OCI-LY7 (cell line): Measurements from ENCODE around the gene ANLN. TPM values are rescaled to one million over a fixed set of nuclear protein-coding genes. Genes with fewer than 3 reads are reported as not detected.

ENCODE experiments used
- BruUV-seq: library from RNA; stranded (reverse); fragments of 400-500 nt; replicated peaks from 2 replicates; lab custom pipeline; 2021; lab: Mats Ljungman, UMichigan
- CTCF ChIA-PET: fragments of 300-600 bp; sonication (Branson Sonifier 250); formaldehyde crosslinking; loops from one replicate; lab custom pipeline; 2022; ENCODE audit warnings: antibody characterized with exemption; ENCODE audit not compliant: unreplicated experiment; lab: Charles Lee
- POLR2A ChIA-PET: fragments of 300-600 bp; sonication (Branson Sonifier 250); formaldehyde crosslinking; loops from one replicate; lab custom pipeline; 2022; ENCODE audit warnings: antibody characterized with exemption; lab: Charles Lee
- DNase-seq: peaks from one replicate; pipeline ENCODE4 v3.0.0-alpha.2; 2015; ENCODE audit warnings: low spot score
- H2AFZ ChIP-seq: fragments of 200-600 bp; sonication (generic), shearing (Covaris generic); 2 replicates; pipeline ENCODE4 v1.6.1; 2014; ENCODE audit warnings: mild to moderate bottlenecking, antibody characterized with exemption, low read length, moderate library complexity
- H3K27ac ChIP-seq: fragments of 200-600 bp; sonication (generic); 2 replicates; pipeline ENCODE4 v1.5.1; 2014; ENCODE audit warnings: mixed run types, low read depth, mild to moderate bottlenecking, moderate library complexity, low read length, inconsistent platforms; ENCODE audit not compliant: poor library complexity, severe bottlenecking
- H3K36me3 ChIP-seq: fragments of 200-600 bp; sonication (generic); 2 replicates; pipeline ENCODE4 v1.6.1; 2014; ENCODE audit warnings: mild to moderate bottlenecking, antibody characterized with exemption, low read length, moderate library complexity, mixed read lengths; ENCODE audit not compliant: insufficient read depth
- H3K4me1 ChIP-seq: fragments of 200-600 bp; sonication (generic); 2 replicates; pipeline ENCODE4 v1.5.1; 2014; ENCODE audit warnings: mild to moderate bottlenecking, low read length; ENCODE audit not compliant: insufficient read depth, poor library complexity, severe bottlenecking
- H3K4me2 ChIP-seq: fragments of 200-600 bp; sonication (generic); 2 replicates; pipeline ENCODE4 v1.6.1; 2014; ENCODE audit warnings: mild to moderate bottlenecking, low read length
- H3K4me3 ChIP-seq: fragments of 200-600 bp; sonication (generic); 2 replicates; pipeline ENCODE4 v1.5.1; 2014; ENCODE audit warnings: mild to moderate bottlenecking, low read depth, low read length; ENCODE audit not compliant: poor library complexity, severe bottlenecking
- H3K79me2 ChIP-seq: fragments of 200-600 bp; sonication (generic); 2 replicates; pipeline ENCODE4 v1.6.1; 2016; ENCODE audit warnings: low read depth, mild to moderate bottlenecking, low read length, moderate library complexity, mixed read lengths; ENCODE audit not compliant: insufficient read depth
- H3K9me2 ChIP-seq: fragments of 200-600 bp; sonication (generic); 2 replicates; pipeline ENCODE4 v1.6.1; 2016; ENCODE audit warnings: mild to moderate bottlenecking, low read length, mixed read lengths; ENCODE audit not compliant: insufficient read depth
- H3K9me3 ChIP-seq: fragments of 200-600 bp; sonication (generic); 2 replicates; pipeline ENCODE4 v1.6.1; 2014; ENCODE audit warnings: mild to moderate bottlenecking, mixed run types, low read length, mixed read lengths
- H4K20me1 ChIP-seq: fragments of 200-600 bp; sonication (generic); 2 replicates; pipeline ENCODE4 v1.6.1; 2014; ENCODE audit warnings: mild to moderate bottlenecking, antibody characterized with exemption, low read length, moderate library complexity, mixed read lengths; ENCODE audit not compliant: insufficient read depth
- EZH2phosphoT487 ChIP-seq: fragments of 200-600 bp; sonication (generic); IDR thresholded peaks from 2 replicates; pipeline ENCODE4 v1.6.1; 2018; ENCODE audit warnings: low read depth, borderline replicate concordance, mild to moderate bottlenecking, mixed run types, antibody characterized with exemption, low read length, moderate library complexity, mixed read lengths
- intact Hi-C: fragments of 100-400 bp; cut with micrococcal nuclease; formaldehyde crosslinking; loops from one replicate; pipeline ENCODE4 v1.10.0; 2022; ENCODE audit not compliant: unreplicated experiment
- total RNA-seq, 2 experiments: library from RNA; depleted of rRNA in 1 of 2; stranded (reverse); fragments of >200 nt in 1 of 2; shearing (Covaris generic) in 1 of 2; gene quantifications; 2 replicates each; pipeline ENCODE4 v1.2.3, GENCODE V29; 2014 to 2022
- TF ChIP-seq, protein P1 (sequence below): fragments of 200-600 bp; sonication (generic); conservative IDR thresholded peaks from 2 replicates; pipeline ENCODE4 v1.5.1; 2014; ENCODE audit warnings: mild to moderate bottlenecking, antibody characterized with exemption, low read length, moderate library complexity, mixed read lengths

The ANLN gene
- total RNA-seq, 2 experiments from 2014 or later, result 56.5 to 71.0 TPM

DNA sequence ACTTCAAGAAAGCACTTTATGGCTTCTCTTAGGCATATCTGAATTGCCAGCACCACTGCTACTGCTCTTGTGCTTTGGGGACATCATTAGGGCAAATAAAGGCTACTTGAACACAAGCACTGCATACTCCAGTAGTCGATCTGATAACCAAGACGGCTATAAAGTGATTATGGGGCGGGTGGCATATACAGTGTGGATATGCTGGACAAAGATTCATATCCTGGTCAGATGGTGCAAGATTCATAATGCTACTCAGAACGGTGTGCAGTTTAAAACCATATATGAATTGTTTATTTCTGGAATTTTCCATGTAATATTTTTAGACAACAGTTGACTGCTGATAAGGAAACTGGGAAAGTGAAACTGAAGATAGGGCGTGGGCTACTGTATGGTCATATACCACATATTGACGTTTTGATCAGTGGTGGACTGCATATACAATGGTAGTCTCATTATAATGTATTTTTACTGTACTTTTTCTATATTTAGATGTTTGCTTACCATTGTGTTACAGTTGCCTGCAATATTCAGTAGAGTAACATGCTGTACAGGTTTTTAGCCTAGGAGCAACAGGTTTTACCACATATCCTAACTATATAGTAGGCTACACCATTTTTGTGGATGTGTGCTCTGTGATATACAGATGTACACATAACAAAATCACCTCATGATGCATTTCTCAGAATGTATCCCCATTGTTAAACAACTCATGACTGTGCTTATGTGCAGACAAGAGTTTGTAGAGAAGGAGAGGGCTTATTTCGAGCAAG, 15.2 kb downstream of the ANLN start:
- Histone ChIP-seq H2AFZ (no peak overlapping the region), H3K27ac (no peak overlapping the region), H3K4me2 (no peak overlapping the region), H3K79me2 (peaks cover 35% of the 10 kb centered on the region; the same call in 1 of the 2 replicates), H3K4me1 (no peaks in the 10 kb centered on the region), H3K9me3 (no peaks in the 10 kb centered on the region), H3K9me2 (no peaks in the 10 kb centered on the region), H4K20me1 (0 out of 2 replicates have a peak, but pooled peaks cover 10% of the 10 kb centered on the region), H3K4me3 (no peak overlapping the region), H3K36me3 (peaks cover 98% of the 10 kb centered on the region)
- BruUV-seq, result no TSS peak
- intact Hi-C loops, result no loop called here
- DNase-seq, result no peak
- TF ChIP-seq, protein P1, sequence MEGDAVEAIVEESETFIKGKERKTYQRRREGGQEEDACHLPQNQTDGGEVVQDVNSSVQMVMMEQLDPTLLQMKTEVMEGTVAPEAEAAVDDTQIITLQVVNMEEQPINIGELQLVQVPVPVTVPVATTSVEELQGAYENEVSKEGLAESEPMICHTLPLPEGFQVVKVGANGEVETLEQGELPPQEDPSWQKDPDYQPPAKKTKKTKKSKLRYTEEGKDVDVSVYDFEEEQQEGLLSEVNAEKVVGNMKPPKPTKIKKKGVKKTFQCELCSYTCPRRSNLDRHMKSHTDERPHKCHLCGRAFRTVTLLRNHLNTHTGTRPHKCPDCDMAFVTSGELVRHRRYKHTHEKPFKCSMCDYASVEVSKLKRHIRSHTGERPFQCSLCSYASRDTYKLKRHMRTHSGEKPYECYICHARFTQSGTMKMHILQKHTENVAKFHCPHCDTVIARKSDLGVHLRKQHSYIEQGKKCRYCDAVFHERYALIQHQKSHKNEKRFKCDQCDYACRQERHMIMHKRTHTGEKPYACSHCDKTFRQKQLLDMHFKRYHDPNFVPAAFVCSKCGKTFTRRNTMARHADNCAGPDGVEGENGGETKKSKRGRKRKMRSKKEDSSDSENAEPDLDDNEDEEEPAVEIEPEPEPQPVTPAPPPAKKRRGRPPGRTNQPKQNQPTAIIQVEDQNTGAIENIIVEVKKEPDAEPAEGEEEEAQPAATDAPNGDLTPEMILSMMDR, result no peak
- no peak for TF ChIP-seq EZH2phosphoT487
- CTCF ChIA-PET, result no interaction called here
- POLR2A ChIA-PET, result no interaction called here

DNA sequence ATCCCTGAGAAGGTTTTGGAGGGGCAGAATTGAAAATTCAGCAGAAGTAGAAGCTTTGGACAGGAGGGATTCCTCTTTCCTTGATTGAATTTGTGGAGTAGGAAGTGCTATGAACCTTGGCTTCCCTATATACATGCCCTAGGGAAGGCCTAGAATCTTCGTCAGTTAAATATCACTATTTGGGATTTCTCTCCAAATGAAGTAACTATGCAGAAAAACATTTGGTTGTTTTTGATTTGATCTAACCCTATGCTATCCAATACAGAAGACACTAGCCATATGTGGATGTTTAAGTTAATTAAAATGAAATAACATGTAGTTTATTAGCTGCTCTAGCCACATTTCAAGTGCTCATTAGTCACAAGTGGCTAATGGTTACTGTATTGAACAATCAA, 15.7 kb downstream of the ANLN start:
- Histone ChIP-seq H3K4me2 (no peak overlapping the region), H4K20me1 (0 out of 2 replicates have a peak, but pooled peaks cover 10% of the 10 kb centered on the region), H3K79me2 (peaks cover 35% of the 10 kb centered on the region; the same call in 1 of the 2 replicates), H3K4me3 (no peak overlapping the region), H3K27ac (no peak overlapping the region), H3K9me3 (no peaks in the 10 kb centered on the region), H3K4me1 (no peaks in the 10 kb centered on the region), H3K9me2 (no peaks in the 10 kb centered on the region), H3K36me3 (peaks cover 97% of the 10 kb centered on the region), H2AFZ (no peak overlapping the region)
- ChIA-PET POLR2A (no interaction called here), CTCF (no interaction called here)
- DNase-seq, result no peak
- no TSS peak for BruUV-seq
- intact Hi-C loops, result no loop called here
- TF ChIP-seq, protein P1, result no peak
- no peak for TF ChIP-seq EZH2phosphoT487

GRCh38 chr7:36406156-36406555, 16.5 kb downstream of the ANLN start:
- peaks cover 35% of the 10 kb centered on the region; the same call in 1 of the 2 replicates for H3K79me2 ChIP-seq
- POLR2A ChIA-PET, result interaction anchor here (0.8 to 2.4 kb wide), 2 partner anchors 13 to 35 kb away, joined by 3 to 8 read pairs; no protein-coding TSS in a partner anchor

More at GRCh38 chr7:36406156-36406555, 16.5 kb downstream of the ANLN start:
- no TSS peak for BruUV-seq
- Histone ChIP-seq H3K9me3 (no peaks in the 10 kb centered on the region), H3K36me3 (peaks cover 98% of the 10 kb centered on the region), H3K4me1 (no peaks in the 10 kb centered on the region), H3K4me3 (no peak overlapping the region), H2AFZ (no peak overlapping the region), H3K4me2 (no peak overlapping the region), H4K20me1 (0 out of 2 replicates have a peak, but pooled peaks cover 10% of the 10 kb centered on the region), H3K27ac (no peak overlapping the region), H3K9me2 (no peaks in the 10 kb centered on the region)
- DNase-seq, result no peak
- TF ChIP-seq, protein P1, result no peak
- TF ChIP-seq EZH2phosphoT487, result no peak
- intact Hi-C loops, result no loop called here
- CTCF ChIA-PET, result no interaction called here
